ENCODE results near the gene GRIA4.

GRIA4 gene

DNA sequence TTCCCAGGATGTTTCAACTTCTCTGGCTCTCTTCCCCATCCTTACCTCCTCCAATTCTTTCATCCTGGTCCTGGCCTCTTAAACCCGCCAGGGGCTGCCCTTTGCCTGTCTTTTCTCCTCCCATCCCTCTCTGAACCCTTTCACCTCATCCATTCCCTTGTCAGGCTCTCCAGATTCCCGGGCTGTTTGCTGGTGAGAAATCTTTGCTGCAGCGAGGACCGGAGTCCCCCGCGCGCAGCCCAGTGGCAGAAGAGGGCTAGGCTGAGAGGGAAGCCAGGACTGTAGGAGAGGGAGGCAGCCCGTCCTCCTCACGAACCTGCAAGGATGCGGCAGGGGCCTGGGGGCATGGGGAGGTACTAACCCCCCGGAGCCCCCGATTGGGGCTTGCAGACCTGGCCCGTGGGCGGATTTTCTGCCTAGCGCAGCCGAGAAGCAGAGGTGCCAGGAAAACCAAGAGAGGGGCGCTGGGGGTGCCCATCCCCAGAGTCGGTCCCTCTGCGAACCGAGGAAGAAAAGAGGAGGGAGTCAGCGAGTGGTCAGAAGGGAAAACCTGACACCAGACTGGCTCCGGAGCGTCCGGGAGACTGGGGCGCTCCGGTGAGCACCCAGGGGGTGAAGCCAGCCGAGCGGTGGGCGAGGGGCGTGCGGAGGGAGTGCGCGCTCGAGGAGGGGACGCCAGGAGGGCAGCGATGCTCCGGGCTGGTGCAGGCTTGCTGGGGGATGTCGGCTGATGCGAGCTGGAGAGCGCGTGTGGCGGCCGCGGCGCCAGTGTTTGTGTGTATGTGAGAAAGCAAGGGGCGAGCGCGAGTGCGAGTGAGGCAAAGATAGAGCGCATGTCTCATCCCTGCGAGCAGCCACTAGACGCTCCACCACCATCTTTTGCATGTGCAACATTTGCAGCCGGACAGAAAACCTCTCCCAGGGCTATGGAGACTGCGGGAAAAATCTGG, at the start of gene GRIA4:
Gene GRIA4 (plus strand): TSS at position 242 of the 950 bp plus-strand sequence. CDS start 925 bp downstream, outside the sequence.
- Histone ChIP-seq H3K27ac (ENCODE audit: low read depth, low read length) (no peak within 1 kb of the TSS), H3K9ac (ENCODE audit: low read depth, low read length) (peak within 1 kb of the TSS; percentile 26), H3K27me3 (ENCODE audit: control insufficient read depth, insufficient read depth, low read length) (peaks cover 40% of the 10 kb centered on the region), H3K4me1 (ENCODE audit: control insufficient read depth, insufficient read depth, low read length) (peaks cover 31% of the 10 kb centered on the region), H3K36me3 (ENCODE audit: control insufficient read depth, insufficient read depth, low read length) (no peaks in the 10 kb centered on the region), H3K9me3 (ENCODE audit: control insufficient read depth, insufficient read depth, low read length) (no peaks in the 10 kb centered on the region), H3K4me3 (ENCODE audit: low read depth, low read length) (peak within 1 kb of the TSS; percentile 68)

DNA sequence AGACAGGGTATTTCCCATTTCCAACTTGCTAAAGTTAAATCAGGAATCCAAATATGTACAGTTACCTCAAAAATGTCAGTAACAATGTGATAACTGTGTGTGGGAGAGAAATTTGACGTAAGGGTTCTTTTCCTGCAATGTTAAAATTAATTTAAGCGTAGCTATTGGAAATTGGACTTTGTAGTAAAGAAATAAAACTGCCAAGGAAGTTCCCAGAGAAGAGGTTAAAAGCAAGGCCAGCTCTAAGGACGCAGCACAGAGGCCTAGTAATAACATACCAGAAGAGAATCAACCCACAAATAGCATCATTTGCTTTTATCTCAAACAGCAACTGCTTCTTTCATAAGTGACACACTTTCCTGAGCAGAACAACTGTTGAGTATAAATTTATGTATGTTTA, 36.8 kb upstream of the GRIA4 start:
- no peaks in the 10 kb centered on the region for H3K9me3 ChIP-seq (ENCODE audit: control insufficient read depth, insufficient read depth, low read length)
- no peaks in the 10 kb centered on the region for H3K4me1 ChIP-seq (ENCODE audit: control insufficient read depth, insufficient read depth, low read length)
- H3K9ac ChIP-seq (ENCODE audit: low read depth, low read length), result no peak overlapping the region
- no peak overlapping the region for H3K27ac ChIP-seq (ENCODE audit: low read depth, low read length)
- H3K27me3 ChIP-seq (ENCODE audit: control insufficient read depth, insufficient read depth, low read length), result no peaks in the 10 kb centered on the region
- H3K4me3 ChIP-seq (ENCODE audit: low read depth, low read length), result no peak overlapping the region
- no peaks in the 10 kb centered on the region for H3K36me3 ChIP-seq (ENCODE audit: control insufficient read depth, insufficient read depth, low read length)

DNA sequence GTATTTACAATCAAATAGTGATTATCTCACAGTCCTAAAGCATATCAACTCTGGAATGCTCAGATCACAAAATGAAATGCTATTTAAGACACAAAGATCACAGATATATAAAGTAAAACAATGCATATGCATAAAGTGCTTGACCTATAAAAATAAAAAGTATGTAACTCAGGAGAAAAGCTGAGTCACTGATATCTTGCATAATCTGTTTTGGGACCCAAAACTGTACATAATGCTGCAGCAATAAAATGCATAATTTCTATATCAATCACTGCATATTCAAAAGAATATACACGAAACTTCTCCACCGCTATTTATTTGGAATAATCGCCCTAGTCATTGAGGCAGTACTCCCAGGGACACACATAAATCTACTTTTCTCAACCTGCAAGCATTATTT, 34.9 kb upstream of the GRIA4 start:
- Histone ChIP-seq H3K27ac (ENCODE audit: low read depth, low read length) (no peak overlapping the region), H3K4me3 (ENCODE audit: low read depth, low read length) (no peak overlapping the region), H3K9me3 (ENCODE audit: control insufficient read depth, insufficient read depth, low read length) (no peaks in the 10 kb centered on the region), H3K9ac (ENCODE audit: low read depth, low read length) (no peak overlapping the region), H3K27me3 (ENCODE audit: control insufficient read depth, insufficient read depth, low read length) (no peaks in the 10 kb centered on the region), H3K4me1 (ENCODE audit: control insufficient read depth, insufficient read depth, low read length) (no peaks in the 10 kb centered on the region), H3K36me3 (ENCODE audit: control insufficient read depth, insufficient read depth, low read length) (no peaks in the 10 kb centered on the region)

DNA sequence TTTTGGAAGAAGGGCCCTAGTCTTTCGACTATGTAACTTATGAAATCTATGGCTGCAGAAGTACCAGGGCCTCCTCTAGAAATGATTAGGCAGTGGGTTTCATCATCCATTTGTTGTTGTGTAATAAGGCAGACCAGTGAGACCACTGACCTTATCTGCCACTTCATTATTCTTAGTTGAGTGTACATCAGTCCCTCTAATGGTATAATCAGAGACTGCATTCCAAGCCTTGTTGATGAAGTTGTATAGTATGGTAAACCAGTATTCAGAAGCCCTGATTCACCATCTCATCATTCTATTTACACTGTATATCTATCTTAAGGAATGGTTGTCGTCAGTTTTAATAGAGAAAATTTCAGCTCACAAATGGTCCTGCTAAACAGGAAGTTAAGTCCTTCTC, 32.2 kb upstream of the GRIA4 start:
- H3K9me3 ChIP-seq (ENCODE audit: control insufficient read depth, insufficient read depth, low read length), result no peaks in the 10 kb centered on the region
- no peaks in the 10 kb centered on the region for H3K27me3 ChIP-seq (ENCODE audit: control insufficient read depth, insufficient read depth, low read length)
- H3K4me3 ChIP-seq (ENCODE audit: low read depth, low read length), result no peak overlapping the region
- H3K27ac ChIP-seq (ENCODE audit: low read depth, low read length), result no peak overlapping the region
- H3K9ac ChIP-seq (ENCODE audit: low read depth, low read length), result no peak overlapping the region
- H3K4me1 ChIP-seq (ENCODE audit: control insufficient read depth, insufficient read depth, low read length), result no peaks in the 10 kb centered on the region
- H3K36me3 ChIP-seq (ENCODE audit: control insufficient read depth, insufficient read depth, low read length), result no peaks in the 10 kb centered on the region

DNA sequence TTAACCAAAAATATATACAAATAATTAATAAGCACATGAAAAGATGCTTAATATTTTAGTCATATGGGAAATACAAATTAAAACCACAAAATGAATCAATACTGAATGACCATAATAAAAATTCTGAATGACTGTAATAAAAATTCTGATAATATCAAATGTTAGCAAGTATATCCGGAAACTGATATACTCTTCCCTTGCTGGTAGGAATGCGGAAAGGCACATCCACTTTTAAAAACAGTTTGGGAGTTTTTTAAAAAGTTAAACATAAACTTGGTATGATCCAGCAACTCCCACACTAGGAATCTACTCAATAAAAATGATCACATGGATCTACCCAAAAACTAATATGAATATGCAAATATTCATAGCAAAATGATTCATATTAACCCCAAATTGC, 30.8 kb upstream of the GRIA4 start:
- Histone ChIP-seq H3K4me3 (ENCODE audit: low read depth, low read length) (no peak overlapping the region), H3K36me3 (ENCODE audit: control insufficient read depth, insufficient read depth, low read length) (no peaks in the 10 kb centered on the region), H3K4me1 (ENCODE audit: control insufficient read depth, insufficient read depth, low read length) (no peaks in the 10 kb centered on the region), H3K9ac (ENCODE audit: low read depth, low read length) (no peak overlapping the region), H3K9me3 (ENCODE audit: control insufficient read depth, insufficient read depth, low read length) (no peaks in the 10 kb centered on the region), H3K27me3 (ENCODE audit: control insufficient read depth, insufficient read depth, low read length) (no peaks in the 10 kb centered on the region), H3K27ac (ENCODE audit: low read depth, low read length) (no peak overlapping the region)

DNA sequence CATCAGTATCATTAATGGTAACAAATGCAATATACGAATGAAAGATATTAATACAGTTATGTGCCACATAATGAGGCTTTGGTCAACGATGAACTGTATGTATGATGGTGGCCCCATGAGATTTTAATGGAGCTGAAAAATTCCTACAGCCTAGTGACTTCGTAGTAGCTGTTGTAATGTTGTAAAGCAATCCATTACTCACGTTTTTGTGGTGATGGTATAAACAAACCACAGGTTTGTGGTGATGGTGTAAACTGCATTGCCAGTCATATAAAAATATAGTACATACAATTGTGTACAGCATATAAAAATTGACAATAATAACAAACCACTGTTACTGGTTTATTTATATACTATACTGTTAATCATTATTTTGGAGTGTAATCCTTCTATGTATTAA, 27.4 kb upstream of the GRIA4 start:
- Histone ChIP-seq H3K27me3 (ENCODE audit: control insufficient read depth, insufficient read depth, low read length) (no peaks in the 10 kb centered on the region), H3K4me3 (ENCODE audit: low read depth, low read length) (no peak overlapping the region), H3K27ac (ENCODE audit: low read depth, low read length) (no peak overlapping the region), H3K36me3 (ENCODE audit: control insufficient read depth, insufficient read depth, low read length) (no peaks in the 10 kb centered on the region), H3K9me3 (ENCODE audit: control insufficient read depth, insufficient read depth, low read length) (no peaks in the 10 kb centered on the region), H3K4me1 (ENCODE audit: control insufficient read depth, insufficient read depth, low read length) (no peaks in the 10 kb centered on the region), H3K9ac (ENCODE audit: low read depth, low read length) (no peak overlapping the region)

DNA sequence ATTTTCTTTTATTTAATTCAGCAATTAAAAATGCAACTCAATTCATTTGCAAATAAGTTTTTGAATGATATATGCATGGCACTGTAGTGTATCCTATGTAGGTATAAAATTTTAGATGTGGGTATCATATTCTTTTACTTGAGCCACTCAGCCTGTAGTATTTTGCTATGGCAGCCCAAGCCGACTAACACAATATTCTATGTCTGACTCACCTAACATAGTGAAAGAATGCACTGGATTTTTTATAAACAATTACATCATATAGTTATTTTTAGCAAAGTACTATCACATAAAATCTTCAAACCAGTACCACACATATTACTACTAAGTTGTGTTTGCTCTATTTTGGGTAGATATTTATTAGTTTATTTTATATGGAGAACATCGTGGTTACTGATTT, 21.9 kb upstream of the GRIA4 start:
- Histone ChIP-seq H3K4me3 (ENCODE audit: low read depth, low read length) (no peak overlapping the region), H3K9me3 (ENCODE audit: control insufficient read depth, insufficient read depth, low read length) (no peaks in the 10 kb centered on the region), H3K27me3 (ENCODE audit: control insufficient read depth, insufficient read depth, low read length) (no peaks in the 10 kb centered on the region), H3K27ac (ENCODE audit: low read depth, low read length) (no peak overlapping the region), H3K36me3 (ENCODE audit: control insufficient read depth, insufficient read depth, low read length) (no peaks in the 10 kb centered on the region), H3K9ac (ENCODE audit: low read depth, low read length) (no peak overlapping the region), H3K4me1 (ENCODE audit: control insufficient read depth, insufficient read depth, low read length) (no peaks in the 10 kb centered on the region)

DNA sequence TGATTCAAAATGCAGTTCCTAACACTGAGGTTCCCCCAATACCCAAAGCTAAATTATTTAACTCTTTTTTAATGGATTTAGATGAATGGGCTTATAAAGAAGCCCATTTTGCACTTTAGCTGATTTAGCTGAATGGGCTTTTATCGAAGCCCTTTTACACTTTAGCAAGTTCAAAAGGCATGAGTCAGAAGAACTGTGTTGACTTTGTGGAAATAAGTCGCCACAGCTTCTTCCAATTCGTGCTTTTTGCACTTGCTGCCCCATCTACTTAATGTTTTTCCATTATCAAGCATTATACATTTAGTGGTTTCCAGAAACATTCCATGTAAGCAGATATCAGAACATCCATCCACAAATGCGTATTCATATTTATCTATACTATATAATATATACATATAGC, 20.5 kb upstream of the GRIA4 start:
- Histone ChIP-seq H3K9me3 (ENCODE audit: control insufficient read depth, insufficient read depth, low read length) (no peaks in the 10 kb centered on the region), H3K9ac (ENCODE audit: low read depth, low read length) (no peak overlapping the region), H3K27ac (ENCODE audit: low read depth, low read length) (no peak overlapping the region), H3K27me3 (ENCODE audit: control insufficient read depth, insufficient read depth, low read length) (no peaks in the 10 kb centered on the region), H3K4me1 (ENCODE audit: control insufficient read depth, insufficient read depth, low read length) (no peaks in the 10 kb centered on the region), H3K4me3 (ENCODE audit: low read depth, low read length) (no peak overlapping the region), H3K36me3 (ENCODE audit: control insufficient read depth, insufficient read depth, low read length) (no peaks in the 10 kb centered on the region)

DNA sequence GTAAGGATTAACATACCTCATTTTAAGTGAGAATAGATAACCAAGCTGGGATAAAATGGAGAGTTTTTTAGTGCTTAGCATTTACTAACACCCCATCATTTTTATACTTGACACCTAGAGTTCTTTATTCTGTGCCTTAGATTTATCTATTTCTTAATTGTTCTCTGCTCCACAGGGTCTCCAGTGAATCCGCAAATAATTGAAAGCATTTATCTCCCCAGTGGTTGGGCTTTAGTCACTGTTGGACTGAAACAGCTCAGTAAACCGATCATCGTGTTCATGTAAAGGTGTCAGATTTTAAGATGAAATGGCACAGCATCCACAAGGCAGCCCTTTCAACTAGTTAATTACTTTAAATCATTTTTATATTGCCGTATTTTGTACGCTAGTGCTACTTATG, 17.8 kb upstream of the GRIA4 start:
- Histone ChIP-seq H3K9ac (ENCODE audit: low read depth, low read length) (no peak overlapping the region), H3K27ac (ENCODE audit: low read depth, low read length) (no peak overlapping the region), H3K27me3 (ENCODE audit: control insufficient read depth, insufficient read depth, low read length) (no peaks in the 10 kb centered on the region), H3K36me3 (ENCODE audit: control insufficient read depth, insufficient read depth, low read length) (no peaks in the 10 kb centered on the region), H3K9me3 (ENCODE audit: control insufficient read depth, insufficient read depth, low read length) (no peaks in the 10 kb centered on the region), H3K4me1 (ENCODE audit: control insufficient read depth, insufficient read depth, low read length) (no peaks in the 10 kb centered on the region), H3K4me3 (ENCODE audit: low read depth, low read length) (no peak overlapping the region)

DNA sequence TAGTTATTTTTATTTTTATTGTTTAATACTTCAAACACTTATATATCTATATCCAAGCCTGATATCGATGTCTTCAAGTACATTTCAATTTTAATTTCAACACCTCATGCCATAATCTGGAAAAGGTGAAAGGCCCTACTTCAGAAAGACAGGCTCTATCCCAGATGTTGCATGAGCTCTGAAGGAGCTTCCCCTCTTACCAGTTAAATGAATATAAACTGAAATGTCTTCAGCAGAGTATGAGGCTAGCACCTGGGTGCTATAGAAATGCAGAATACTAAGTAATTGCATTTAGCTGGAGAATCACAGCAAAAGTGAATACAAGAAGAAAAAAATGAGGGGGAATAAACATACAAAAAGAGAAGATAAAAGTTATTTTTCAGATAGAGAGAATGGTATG, 11.5 kb upstream of the GRIA4 start:
- Histone ChIP-seq H3K27me3 (ENCODE audit: control insufficient read depth, insufficient read depth, low read length) (no peaks in the 10 kb centered on the region), H3K4me3 (ENCODE audit: low read depth, low read length) (no peak overlapping the region), H3K9me3 (ENCODE audit: control insufficient read depth, insufficient read depth, low read length) (no peaks in the 10 kb centered on the region), H3K9ac (ENCODE audit: low read depth, low read length) (no peak overlapping the region), H3K4me1 (ENCODE audit: control insufficient read depth, insufficient read depth, low read length) (peaks cover 13% of the 10 kb centered on the region; the same call in 1 of the 2 replicates), H3K27ac (ENCODE audit: low read depth, low read length) (no peak overlapping the region), H3K36me3 (ENCODE audit: control insufficient read depth, insufficient read depth, low read length) (no peaks in the 10 kb centered on the region)

DNA sequence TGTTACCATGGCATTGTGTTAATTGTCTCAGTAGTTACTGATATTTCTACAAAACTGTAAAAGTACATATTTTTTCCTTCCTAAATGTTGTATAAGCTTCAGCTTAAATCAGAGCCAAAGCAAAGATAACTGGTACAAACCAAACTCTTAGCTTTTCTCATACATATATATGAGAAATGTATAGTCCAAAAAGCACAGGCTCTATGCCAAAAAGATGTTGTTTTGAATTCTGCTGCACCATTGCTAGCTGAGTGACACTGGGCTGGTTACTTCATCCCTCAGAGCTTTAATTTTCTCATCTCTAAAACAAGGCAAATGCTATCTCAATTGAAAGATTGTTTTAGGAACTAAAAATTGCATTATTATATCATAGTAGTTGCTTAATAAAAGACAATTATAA, 6.7 kb upstream of the GRIA4 start:
- peaks cover 8% of the 10 kb centered on the region; the same call in 1 of the 2 replicates for H3K4me1 ChIP-seq (ENCODE audit: control insufficient read depth, insufficient read depth, low read length)
- H3K4me3 ChIP-seq (ENCODE audit: low read depth, low read length), result no peak overlapping the region
- H3K27ac ChIP-seq (ENCODE audit: low read depth, low read length), result no peak overlapping the region
- H3K9me3 ChIP-seq (ENCODE audit: control insufficient read depth, insufficient read depth, low read length), result no peaks in the 10 kb centered on the region
- no peaks in the 10 kb centered on the region for H3K36me3 ChIP-seq (ENCODE audit: control insufficient read depth, insufficient read depth, low read length)
- no peaks in the 10 kb centered on the region for H3K27me3 ChIP-seq (ENCODE audit: control insufficient read depth, insufficient read depth, low read length)
- H3K9ac ChIP-seq (ENCODE audit: low read depth, low read length), result no peak overlapping the region
